Liver (tissue), 9 donors: ENCODE data around the gene SESN1. TPM values are rescaled to one million over a fixed set of nuclear protein-coding genes. Genes with fewer than 3 reads are reported as not detected.

Source experiments
- DNase-seq: peaks from one replicate; pipeline ENCODE4 v3.0.0-alpha.2; 2017; ENCODE audit warnings: low spot score
- H3K27ac ChIP-seq, 2 donors: one replicate each; pipeline ENCODE4 v1.7.0; 2013; ENCODE audit warnings: inconsistent platforms in 2 of 2, low read length in 2 of 2, control low read depth in 1 of 2, low read depth in 1 of 2, mild to moderate bottlenecking in 1 of 2
- H3K27me3 ChIP-seq, 4 donors: one replicate each; pipeline versions ENCODE4 v1.6.1 to v1.7.0; 2013; ENCODE audit warnings: low read length in 3 of 4, inconsistent platforms in 1 of 4, mild to moderate bottlenecking in 1 of 4, moderate library complexity in 1 of 4; ENCODE audit not compliant: control insufficient read depth in 4 of 4, insufficient read depth in 4 of 4
- H3K36me3 ChIP-seq, 4 donors: one replicate each; pipeline versions ENCODE4 v1.6.1 to v1.7.0; 2013; ENCODE audit warnings: low read length in 3 of 4, mild to moderate bottlenecking in 3 of 4, low read depth in 1 of 4, moderate library complexity in 1 of 4; ENCODE audit not compliant: control insufficient read depth in 4 of 4, insufficient read depth in 3 of 4
- H3K4me1 ChIP-seq, 4 donors: one replicate each; pipeline versions ENCODE4 v1.6.1 to v1.7.0; 2013; ENCODE audit warnings: low read length in 3 of 4, mild to moderate bottlenecking in 3 of 4, moderate library complexity in 1 of 4; ENCODE audit not compliant: control insufficient read depth in 4 of 4, insufficient read depth in 4 of 4
- H3K4me3 ChIP-seq, 3 donors: one replicate each; pipeline versions ENCODE4 v1.6.1 to v1.7.0; 2013; ENCODE audit warnings: low read length in 3 of 3, control low read depth in 1 of 3, low read depth in 1 of 3, mild to moderate bottlenecking in 1 of 3
- H3K9ac ChIP-seq, 2 donors: one replicate each; pipeline ENCODE4 v1.7.0; 2013; ENCODE audit warnings: low read length in 2 of 2, mild to moderate bottlenecking in 2 of 2, moderate library complexity in 2 of 2, control low read depth in 1 of 2, low read depth in 1 of 2
- H3K9me3 ChIP-seq, 4 donors: one replicate each; pipeline versions ENCODE4 v1.6.1 to v1.7.0; 2013; ENCODE audit warnings: low read length in 3 of 4; ENCODE audit not compliant: control insufficient read depth in 4 of 4
- ATF3 ChIP-seq: IDR thresholded peaks from 2 replicates; pipeline ENCODE4 v1.6.1; 2016; ENCODE audit warnings: antibody characterized with exemption
- CTCF ChIP-seq: fragments of 150-350 bp; IDR thresholded peaks from 2 replicates; pipeline ENCODE4 v1.5.1; 2017; ENCODE audit warnings: improper control_type of control experiment, low read depth, low read length; ENCODE audit not compliant: missing input control
- EGR1 ChIP-seq, 2 donors: IDR thresholded peaks; 2 replicates each; pipeline ENCODE4 v1.6.1; 2016 to 2018; ENCODE audit warnings: antibody characterized with exemption in 2 of 2, low read depth in 2 of 2
- FOXA1 ChIP-seq: IDR thresholded peaks from 2 replicates; pipeline ENCODE4 v1.6.1; 2016; ENCODE audit warnings: antibody characterized with exemption
- FOXA2 ChIP-seq: IDR thresholded peaks from 2 replicates; pipeline ENCODE4 v1.6.1; 2016; ENCODE audit warnings: antibody characterized with exemption
- GABPA ChIP-seq, 2 donors: IDR thresholded peaks in 1 of 2; conservative IDR thresholded peaks in 1 of 2; 2 replicates each; pipeline ENCODE4 v1.6.1; 2016; ENCODE audit warnings: antibody characterized with exemption in 2 of 2, mild to moderate bottlenecking in 1 of 2, moderate library complexity in 1 of 2
- HNF4A ChIP-seq, 2 donors: conservative IDR thresholded peaks; 2 replicates each; pipeline ENCODE4 v1.6.1; 2016; ENCODE audit warnings: antibody characterized with exemption in 2 of 2, mild to moderate bottlenecking in 2 of 2
- HNF4G ChIP-seq: IDR thresholded peaks from 2 replicates; pipeline ENCODE4 v1.6.1; 2016; ENCODE audit warnings: antibody characterized with exemption
- JUND ChIP-seq, 2 donors: IDR thresholded peaks; 2 replicates each; pipeline ENCODE4 v1.6.1; 2016; ENCODE audit warnings: antibody characterized with exemption in 2 of 2
- MAX ChIP-seq: IDR thresholded peaks from 2 replicates; pipeline ENCODE4 v1.6.1; 2016; ENCODE audit warnings: antibody characterized with exemption
- NR2F2 ChIP-seq: IDR thresholded peaks from 2 replicates; pipeline ENCODE4 v1.6.1; 2016; ENCODE audit warnings: antibody characterized with exemption
- RAD21 ChIP-seq, 2 donors: IDR thresholded peaks; 2 replicates each; pipeline ENCODE4 v1.6.1; 2016; ENCODE audit warnings: antibody characterized with exemption in 2 of 2, mild to moderate bottlenecking in 2 of 2
- REST ChIP-seq: IDR thresholded peaks from 2 replicates; pipeline ENCODE4 v1.6.1; 2016; ENCODE audit warnings: antibody characterized with exemption, mild to moderate bottlenecking
- RXRA ChIP-seq, 2 donors: IDR thresholded peaks; 2 replicates each; pipeline ENCODE4 v1.6.1; 2017 to 2018; ENCODE audit warnings: antibody characterized with exemption in 2 of 2, mild to moderate bottlenecking in 1 of 2
- SP1 ChIP-seq: IDR thresholded peaks from 2 replicates; pipeline ENCODE4 v1.6.1; 2018; ENCODE audit warnings: antibody characterized with exemption, mild to moderate bottlenecking
- TAF1 ChIP-seq: conservative IDR thresholded peaks from 2 replicates; pipeline ENCODE4 v1.6.1; 2016; ENCODE audit warnings: antibody characterized with exemption, mild to moderate bottlenecking
- YY1 ChIP-seq: IDR thresholded peaks from 2 replicates; pipeline ENCODE4 v1.6.1; 2016; ENCODE audit warnings: antibody characterized with exemption, mild to moderate bottlenecking
- ZBTB33 ChIP-seq: IDR thresholded peaks from 2 replicates; pipeline ENCODE4 v1.6.1; 2016; ENCODE audit warnings: antibody characterized with exemption
- WGBS: extraction: QIAGEN DNeasy Blood & Tissue Kit; methylation state at CpG from one replicate; pipeline ENCODE4 v1.1.7; 2013; 5-methylcytosine and 5-hydroxymethylcytosine counted together
- polyA plus RNA-seq, 2 donors: library from polyadenylated mRNA; stranded (reverse) in 1 of 2; unstranded in 1 of 2; fragments of 200-250 nt in 1 of 2; fragments of >200 nt in 1 of 2; fragmentation: Nextera tagmentation in 1 of 2; extraction: Ambion mirVana in 1 of 2; gene quantifications; one replicate each; pipeline versions ENCODE4 v1.2.1 to v1.2.3, GENCODE V29; 2013 to 2015
- total RNA-seq, 2 donors: library from RNA; depleted of rRNA; stranded (reverse); fragments of >200 nt; gene quantifications; one replicate each; pipeline ENCODE4 v1.2.3, GENCODE V29; 2014
- donor health status: healthy.
- donor health status: healthy.
- donor health status: healthy.
- donor health status: healthy.
- donor health status: healthy.

The SESN1 gene
- total and polyA plus RNA-seq, 4 donors, result 6.2 to 17.0 (median 11.0) TPM

GRCh38 chr6:108999428-108999827 is 95.2 kb downstream of the SESN1 start:
- Histone ChIP-seq H3K27ac (no peak overlapping the region), H3K9me3 (no peaks in the 10 kb centered on the region), H3K36me3 (peaks cover 0 to 25% (median 4%) of the 10 kb centered on the region in 4 donors), H3K4me3 (no peak overlapping the region), H3K4me1 (peaks cover 3 to 22% (median 10%) of the 10 kb centered on the region in 4 donors), H3K27me3 (no peaks in the 10 kb centered on the region), H3K9ac (no peak overlapping the region)
- TF ChIP-seq FOXA1, result no peak
- no peak for TF ChIP-seq YY1
- TF ChIP-seq MAX, result no peak
- TF ChIP-seq NR2F2, result no peak
- no peak for TF ChIP-seq FOXA2
- TF ChIP-seq HNF4G, result no peak
- TF ChIP-seq HNF4A (conservative IDR thresholded peaks at IDR 0.05), result no peak
- TF ChIP-seq ZBTB33, result no peak
- no peak for TF ChIP-seq JUND (IDR thresholded peaks at IDR 0.05)
- TF ChIP-seq RAD21 (IDR thresholded peaks at IDR 0.05), result no peak
- no peak for DNase-seq
- 92% methylated on average over 5 of the region's 5 CpGs for WGBS

GRCh38 chr6:108998485-108998884 is 96.2 kb downstream of the SESN1 start:
- 97% methylated on average over 3 of the region's 3 CpGs for WGBS
- Histone ChIP-seq H3K27me3 (no peaks in the 10 kb centered on the region), H3K9ac (no peak overlapping the region), H3K4me3 (no peak overlapping the region), H3K4me1 (peaks cover 3 to 19% (median 10%) of the 10 kb centered on the region in 4 donors), H3K9me3 (no peaks in the 10 kb centered on the region), H3K36me3 (peaks cover 0 to 25% (median 7%) of the 10 kb centered on the region in 4 donors), H3K27ac (no peak overlapping the region)
- TF ChIP-seq NR2F2 (no peak), RXRA (IDR thresholded peaks at IDR 0.05) (no peak), FOXA2 (no peak), MAX (no peak), REST (no peak), CTCF (no peak), TAF1 (no peak), ZBTB33 (no peak), JUND (IDR thresholded peaks at IDR 0.05) (no peak), YY1 (no peak), HNF4A (conservative IDR thresholded peaks at IDR 0.05) (no peak), ATF3 (no peak), FOXA1 (no peak), EGR1 (IDR thresholded peaks at IDR 0.05; ENCODE audit: low read depth in 2 of 2) (no peak), HNF4G (no peak), SP1 (no peak), RAD21 (IDR thresholded peaks at IDR 0.05) (no peak), GABPA (IDR thresholded peaks at IDR 0.05 in 1 of 2, conservative IDR thresholded peaks at IDR 0.05 in 1 of 2) (no peak)
- DNase-seq, result no peak
